ENCODE results near the gene CINP.
A peak's percentile ranks its signal among the peaks of the same experiment; 100 is the strongest.

Gene CINP

GRCh38 chr14:102316743-102317563 is 45.7 kb downstream of the CINP start:
- Histone ChIP-seq H3F3A (ENCODE audit: insufficient read depth, low read length) (peaks cover 16% of the 10 kb centered on the region), H3K9me2 (replicated peaks; ENCODE audit: insufficient read depth, low read length) (no peaks in the 10 kb centered on the region), H3K4me3 (ENCODE audit: low read length) (peak overlapping the region; percentile 65), H3K4me1 (ENCODE audit: low read length) (peaks cover 8% of the 10 kb centered on the region; the same call in 1 of the 2 replicates), H3K27me3 (replicated peaks; ENCODE audit: insufficient read depth, low read length) (no peaks in the 10 kb centered on the region), H3K27ac (ENCODE audit: low read length) (peak overlapping the region; percentile 84), H3K4me2 (ENCODE audit: low read depth, low read length) (peak overlapping the region; percentile 76), H4K20me1 (ENCODE audit: insufficient read depth, low read length) (no peaks in the 10 kb centered on the region), H2AFZ (ENCODE audit: low read length) (peak overlapping the region; percentile 91), H3K9me3 (replicated peaks; ENCODE audit: insufficient read depth, low read length) (no peaks in the 10 kb centered on the region), H3K36me3 (replicated peaks; ENCODE audit: insufficient read depth, low read length) (no peaks in the 10 kb centered on the region), H3K9ac (ENCODE audit: low read length) (peak overlapping the region; percentile 75), H3K79me2 (ENCODE audit: low read length) (peaks cover 4% of the 10 kb centered on the region; the same call in 1 of the 2 replicates)
- DNase-seq: peak; percentile 80
- no peak for TF ChIP-seq EZH2phosphoT487 (IDR thresholded peaks at IDR 0.05; ENCODE audit: low read length)
- peak; percentile 50 for TF ChIP-seq CTCF (IDR thresholded peaks at IDR 0.05; ENCODE audit: low read length)
- no peak for TF ChIP-seq EZH2 (optimal IDR thresholded peaks at IDR 0.05; ENCODE audit: low read depth, low read length)

- peaks cover 16% of the 10 kb centered on the region for H3F3A ChIP-seq (ENCODE audit: insufficient read depth, low read length)
- no peak overlapping the region; the same call in 1 of the 2 replicates for H3K27ac ChIP-seq (ENCODE audit: low read length)
- no peaks in the 10 kb centered on the region for H3K36me3 ChIP-seq (replicated peaks; ENCODE audit: insufficient read depth, low read length)
- peaks cover 4% of the 10 kb centered on the region; the same call in 1 of the 2 replicates for H3K79me2 ChIP-seq (ENCODE audit: low read length)
- H3K4me2 ChIP-seq (ENCODE audit: low read depth, low read length): peak overlapping the region; percentile 76; the same call in 1 of the 2 replicates
- H3K9ac ChIP-seq (ENCODE audit: low read length): peak overlapping the region; percentile 32; the same call in 1 of the 2 replicates
- no peaks in the 10 kb centered on the region for H3K9me2 ChIP-seq (replicated peaks; ENCODE audit: insufficient read depth, low read length)
- DNase-seq: peak; percentile 11
- peak overlapping the region; percentile 91 for H2AFZ ChIP-seq (ENCODE audit: low read length)
- peaks cover 8% of the 10 kb centered on the region; the same call in 1 of the 2 replicates for H3K4me1 ChIP-seq (ENCODE audit: low read length)
- no peak for TF ChIP-seq CTCF (IDR thresholded peaks at IDR 0.05; ENCODE audit: low read length)
- TF ChIP-seq EZH2 (optimal IDR thresholded peaks at IDR 0.05; ENCODE audit: low read depth, low read length): no peak
- TF ChIP-seq EZH2phosphoT487 (IDR thresholded peaks at IDR 0.05; ENCODE audit: low read length): no peak
- H3K9me3 ChIP-seq (replicated peaks; ENCODE audit: insufficient read depth, low read length): no peaks in the 10 kb centered on the region
- no peaks in the 10 kb centered on the region for H4K20me1 ChIP-seq (ENCODE audit: insufficient read depth, low read length)
- peak overlapping the region; percentile 60 for H3K4me3 ChIP-seq (ENCODE audit: low read length)
- no peaks in the 10 kb centered on the region for H3K27me3 ChIP-seq (replicated peaks; ENCODE audit: insufficient read depth, low read length)
Measured at GRCh38 chr14:102316338-102316742, 46.4 kb downstream of the CINP start.

- TF ChIP-seq EZH2phosphoT487 (IDR thresholded peaks at IDR 0.05; ENCODE audit: low read length): no peak
- TF ChIP-seq EZH2 (optimal IDR thresholded peaks at IDR 0.05; ENCODE audit: low read depth, low read length): no peak
- TF ChIP-seq CTCF (IDR thresholded peaks at IDR 0.05; ENCODE audit: low read length): no peak
- Histone ChIP-seq H3K27me3 (replicated peaks; ENCODE audit: insufficient read depth, low read length) (no peaks in the 10 kb centered on the region), H3K4me3 (ENCODE audit: low read length) (no peak overlapping the region), H3K9ac (ENCODE audit: low read length) (no peak overlapping the region), H3K27ac (ENCODE audit: low read length) (no peak overlapping the region), H3K4me2 (ENCODE audit: low read depth, low read length) (no peak overlapping the region), H3K36me3 (replicated peaks; ENCODE audit: insufficient read depth, low read length) (no peaks in the 10 kb centered on the region), H2AFZ (ENCODE audit: low read length) (no peak overlapping the region), H3F3A (ENCODE audit: insufficient read depth, low read length) (peaks cover 16% of the 10 kb centered on the region), H4K20me1 (ENCODE audit: insufficient read depth, low read length) (no peaks in the 10 kb centered on the region), H3K9me3 (replicated peaks; ENCODE audit: insufficient read depth, low read length) (no peaks in the 10 kb centered on the region), H3K4me1 (ENCODE audit: low read length) (peaks cover 8% of the 10 kb centered on the region; the same call in 1 of the 2 replicates), H3K9me2 (replicated peaks; ENCODE audit: insufficient read depth, low read length) (no peaks in the 10 kb centered on the region), H3K79me2 (ENCODE audit: low read length) (0 out of 2 replicates have a peak, but pooled peaks cover under 1% of the 10 kb centered on the region)
- no peak for DNase-seq
Measured at GRCh38 chr14:102315121-102315520, 47.6 kb downstream of the CINP start.
